ENCODE measurements around the gene CAVIN3.
A peak's percentile ranks its signal among the peaks of the same experiment; 100 is the strongest.

The CAVIN3 gene

DNA sequence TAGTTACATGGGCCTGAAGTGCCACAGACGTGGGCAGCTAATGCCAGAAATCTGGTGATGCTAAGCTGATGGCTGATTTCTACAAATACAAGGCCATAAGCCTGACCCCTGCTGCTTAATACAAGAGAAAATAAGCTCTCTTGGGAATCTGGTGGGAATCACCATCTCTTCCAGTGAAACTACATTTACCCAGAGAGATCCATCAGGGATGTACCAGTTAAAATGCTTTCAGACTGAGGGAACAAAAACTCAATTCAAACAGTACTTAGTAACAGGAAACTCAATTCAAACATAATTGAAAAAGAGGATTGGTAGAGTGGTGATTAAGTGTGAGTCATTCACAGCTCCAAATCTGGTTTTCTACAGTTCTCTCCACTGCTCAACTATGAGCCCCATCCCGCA lies 1.7 kb upstream of the CAVIN3 start:
- Mint-ChIP-seq H3K9me3 (no peaks in the 10 kb centered on the region), H3K27ac (peak overlapping the region; percentile 72), H3K4me1 (peaks cover 40% of the 10 kb centered on the region), H3K36me3 (ENCODE audit: low read depth) (no peaks in the 10 kb centered on the region), H3K27me3 (ENCODE audit: low read depth, poor library complexity) (peaks cover 14% of the 10 kb centered on the region), H3K4me3 (peak overlapping the region; percentile 28)
- no peak for DNase-seq
- TF ChIP-seq, protein P1, sequence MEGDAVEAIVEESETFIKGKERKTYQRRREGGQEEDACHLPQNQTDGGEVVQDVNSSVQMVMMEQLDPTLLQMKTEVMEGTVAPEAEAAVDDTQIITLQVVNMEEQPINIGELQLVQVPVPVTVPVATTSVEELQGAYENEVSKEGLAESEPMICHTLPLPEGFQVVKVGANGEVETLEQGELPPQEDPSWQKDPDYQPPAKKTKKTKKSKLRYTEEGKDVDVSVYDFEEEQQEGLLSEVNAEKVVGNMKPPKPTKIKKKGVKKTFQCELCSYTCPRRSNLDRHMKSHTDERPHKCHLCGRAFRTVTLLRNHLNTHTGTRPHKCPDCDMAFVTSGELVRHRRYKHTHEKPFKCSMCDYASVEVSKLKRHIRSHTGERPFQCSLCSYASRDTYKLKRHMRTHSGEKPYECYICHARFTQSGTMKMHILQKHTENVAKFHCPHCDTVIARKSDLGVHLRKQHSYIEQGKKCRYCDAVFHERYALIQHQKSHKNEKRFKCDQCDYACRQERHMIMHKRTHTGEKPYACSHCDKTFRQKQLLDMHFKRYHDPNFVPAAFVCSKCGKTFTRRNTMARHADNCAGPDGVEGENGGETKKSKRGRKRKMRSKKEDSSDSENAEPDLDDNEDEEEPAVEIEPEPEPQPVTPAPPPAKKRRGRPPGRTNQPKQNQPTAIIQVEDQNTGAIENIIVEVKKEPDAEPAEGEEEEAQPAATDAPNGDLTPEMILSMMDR (IDR thresholded peaks at IDR 0.05) = no peak

- H3K27ac Mint-ChIP-seq = no peak overlapping the region
These were observed 1.1 kb upstream of the CAVIN3 start for GRCh38 chr11:6321356-6321755.

DNA sequence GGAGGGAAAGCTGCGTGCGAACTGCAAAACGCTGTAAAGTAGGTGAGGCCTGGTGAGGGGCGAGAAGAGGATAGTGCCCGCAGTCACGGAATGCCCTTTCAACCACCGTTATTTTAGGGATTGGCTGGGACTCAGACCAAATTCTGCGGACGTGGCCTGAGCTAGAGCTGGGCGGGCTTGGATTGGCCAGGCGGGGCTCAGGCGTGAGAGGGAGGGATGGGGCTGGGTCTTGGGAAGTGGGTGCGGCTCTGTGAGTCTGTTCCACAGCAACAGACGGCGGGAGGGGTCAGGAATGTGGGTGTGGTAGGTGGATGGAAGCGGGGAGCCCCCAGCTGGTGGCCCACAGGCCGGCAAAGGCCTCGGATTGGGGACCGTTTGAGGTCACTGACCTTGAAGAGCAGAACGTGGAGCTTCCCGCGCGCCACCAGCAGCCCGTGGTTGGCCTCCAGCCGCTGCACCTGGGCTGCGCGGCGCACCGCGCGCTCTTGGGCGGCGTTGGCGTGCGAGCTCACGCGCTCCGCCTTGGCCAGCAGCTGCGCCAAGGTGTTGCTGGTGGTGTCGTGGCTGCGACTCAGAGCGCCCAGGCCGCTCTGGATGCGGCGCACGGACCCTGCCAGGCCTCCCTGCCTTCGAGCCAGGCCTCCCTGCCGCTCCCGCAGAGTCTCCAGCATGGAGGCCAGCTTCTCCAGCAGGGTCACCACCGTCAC lies 444 bp downstream of the CAVIN3 start:
- TF ChIP-seq, protein P1 (IDR thresholded peaks at IDR 0.05) = no peak
- H3K36me3 Mint-ChIP-seq (ENCODE audit: low read depth) = no peaks in the 10 kb centered on the region
- H3K9me3 Mint-ChIP-seq = no peaks in the 10 kb centered on the region
- DNase-seq = peak; percentile 60
- H3K27me3 Mint-ChIP-seq (ENCODE audit: low read depth, poor library complexity) = peaks cover 11% of the 10 kb centered on the region
- H3K4me3 Mint-ChIP-seq = peak overlapping the region; percentile 79
- peaks cover 40% of the 10 kb centered on the region for H3K4me1 Mint-ChIP-seq
- peak overlapping the region; percentile 83 for H3K27ac Mint-ChIP-seq

More at GRCh38 chr11:6321356-6321755, 1.1 kb upstream of the CAVIN3 start:
- DNase-seq = no peak
- peak overlapping the region; percentile 76 for H3K4me3 Mint-ChIP-seq
- TF ChIP-seq, protein P1 (IDR thresholded peaks at IDR 0.05) = no peak
- H3K27me3 Mint-ChIP-seq (ENCODE audit: low read depth, poor library complexity) = peaks cover 16% of the 10 kb centered on the region
- no peaks in the 10 kb centered on the region for H3K9me3 Mint-ChIP-seq
- no peaks in the 10 kb centered on the region for H3K36me3 Mint-ChIP-seq (ENCODE audit: low read depth)
- H3K4me1 Mint-ChIP-seq = peaks cover 40% of the 10 kb centered on the region

GRCh38 chr11:6319001-6319703 lies 1.1 kb downstream of the CAVIN3 start:
- Mint-ChIP-seq H3K4me3 (peak overlapping the region; percentile 79), H3K4me1 (peaks cover 40% of the 10 kb centered on the region), H3K36me3 (ENCODE audit: low read depth) (no peaks in the 10 kb centered on the region), H3K27ac (peak overlapping the region; percentile 83), H3K27me3 (ENCODE audit: low read depth, poor library complexity) (peaks cover 11% of the 10 kb centered on the region), H3K9me3 (no peaks in the 10 kb centered on the region)
- TF ChIP-seq, protein P1 (IDR thresholded peaks at IDR 0.05) = no peak
- peak; percentile 67 for DNase-seq

DNA sequence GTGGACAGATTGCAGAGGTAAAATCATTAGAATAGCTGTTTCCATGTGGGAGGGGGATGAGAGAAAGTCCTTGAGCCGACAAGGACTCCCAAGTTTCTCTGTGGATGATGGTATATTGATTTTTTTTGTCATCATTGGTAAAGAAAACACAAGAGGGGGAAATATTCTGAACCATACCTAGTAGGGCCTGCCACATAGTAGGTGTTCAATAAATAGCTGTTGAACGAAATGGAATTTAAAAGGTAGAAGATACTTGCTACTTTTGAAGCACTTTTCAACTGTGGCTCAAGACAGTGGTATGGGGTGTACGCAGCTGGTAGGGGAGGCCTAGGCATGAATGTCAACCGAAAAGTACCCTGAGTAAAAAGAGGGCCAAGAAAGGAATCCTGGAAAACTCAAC lies 2.1 kb downstream of the CAVIN3 start:
- no peaks in the 10 kb centered on the region for H3K9me3 Mint-ChIP-seq
- H3K36me3 Mint-ChIP-seq (ENCODE audit: low read depth) = no peaks in the 10 kb centered on the region
- H3K27ac Mint-ChIP-seq = no peak overlapping the region
- DNase-seq = no peak
- peaks cover 40% of the 10 kb centered on the region for H3K4me1 Mint-ChIP-seq
- TF ChIP-seq, protein P1 (IDR thresholded peaks at IDR 0.05) = no peak
- H3K4me3 Mint-ChIP-seq = peak overlapping the region; percentile 11
- H3K27me3 Mint-ChIP-seq (ENCODE audit: low read depth, poor library complexity) = peaks cover 13% of the 10 kb centered on the region

Data from nephron progenitor cell (in vitro differentiated cells).